ENCODE data around the gene SLC35B4.

SLC35B4 gene

GRCh38 chr7:134316539-134317344, at the start of gene SLC35B4:
Gene SLC35B4, minus strand, starts transcription at chr7:134316930. Its CDS starts 179 bp downstream, at chr7:134316751.
- peak; percentile 96 for DNase-seq (ENCODE audit: low spot score)

- DNase-seq (ENCODE audit: low spot score): no peak
Measured at GRCh38 chr7:134366481-134366880, 49.8 kb upstream of the SLC35B4 start.

GRCh38 chr7:134365341-134366054, 48.8 kb upstream of the SLC35B4 start:
- DNase-seq (ENCODE audit: low spot score): peak; percentile 30

GRCh38 chr7:134364619-134365037, 47.9 kb upstream of the SLC35B4 start:
- DNase-seq (ENCODE audit: low spot score): peak; percentile 24

GRCh38 chr7:134362587-134363483, 46.1 kb upstream of the SLC35B4 start:
- no peak for DNase-seq (ENCODE audit: low spot score)

GRCh38 chr7:134359787-134360432, 43.2 kb upstream of the SLC35B4 start:
- DNase-seq (ENCODE audit: low spot score): no peak

GRCh38 chr7:134357486-134357885, 40.8 kb upstream of the SLC35B4 start:
- DNase-seq (ENCODE audit: low spot score): no peak

- DNase-seq (ENCODE audit: low spot score): no peak
Measured at GRCh38 chr7:134356421-134356936, 39.7 kb upstream of the SLC35B4 start.

GRCh38 chr7:134355927-134356326, 39.2 kb upstream of the SLC35B4 start:
- DNase-seq (ENCODE audit: low spot score): no peak

GRCh38 chr7:134355004-134355525, 38.3 kb upstream of the SLC35B4 start:
- DNase-seq (ENCODE audit: low spot score): no peak

- no peak for DNase-seq (ENCODE audit: low spot score)
Measured at GRCh38 chr7:134353411-134353810, 36.7 kb upstream of the SLC35B4 start.

- DNase-seq (ENCODE audit: low spot score): no peak
Measured at GRCh38 chr7:134351424-134351823, 34.7 kb upstream of the SLC35B4 start.

- DNase-seq (ENCODE audit: low spot score): no peak
Measured at GRCh38 chr7:134350709-134351108, 34.0 kb upstream of the SLC35B4 start.

- DNase-seq (ENCODE audit: low spot score): no peak
Measured at GRCh38 chr7:134347567-134347966, 30.8 kb upstream of the SLC35B4 start.

GRCh38 chr7:134343796-134344195, 27.1 kb upstream of the SLC35B4 start:
- no peak for DNase-seq (ENCODE audit: low spot score)

GRCh38 chr7:134343136-134343535, 26.4 kb upstream of the SLC35B4 start:
- DNase-seq (ENCODE audit: low spot score): no peak

- DNase-seq (ENCODE audit: low spot score): no peak
Measured at GRCh38 chr7:134339475-134339874, 22.7 kb upstream of the SLC35B4 start.

- DNase-seq (ENCODE audit: low spot score): no peak
Measured at GRCh38 chr7:134337980-134338379, 21.2 kb upstream of the SLC35B4 start.

- no peak for DNase-seq (ENCODE audit: low spot score)
Measured at GRCh38 chr7:134334408-134334807, 17.7 kb upstream of the SLC35B4 start.

- DNase-seq (ENCODE audit: low spot score): no peak
Measured at GRCh38 chr7:134333943-134334342, 17.2 kb upstream of the SLC35B4 start.

GRCh38 chr7:134332892-134333291, 16.2 kb upstream of the SLC35B4 start:
- DNase-seq (ENCODE audit: low spot score): no peak
